Right cardiac atrium (tissue), 5 donors: ENCODE data around the gene MGST3. TPM values are rescaled to one million over a fixed set of nuclear protein-coding genes. Genes with fewer than 3 reads are reported as not detected.
A peak's percentile ranks its signal among the peaks of the same experiment; 100 is the strongest.
"Not testable (repeated sequence)": the region's sequence is repeated elsewhere in the genome, so short reads cannot be mapped to it uniquely, and the experiment has no call there.

ENCODE experiments used
- ATAC-seq, 2 donors: fragments of 200-7000 bp; cut with Tn5 transposase; one replicate each; pipeline versions ENCODE4 v1.8.0 to v1.9.1; 2020; ENCODE audit warnings: moderate library complexity in 2 of 2, mild to moderate bottlenecking in 1 of 2
- DNase-seq, 3 donors: peaks; one replicate each; pipeline ENCODE4 v3.0.0-alpha.2; 2020
- H3K27ac ChIP-seq: one replicate; pipeline ENCODE4 v1.5.1; 2013; ENCODE audit warnings: mild to moderate bottlenecking, low read length, control low read depth, moderate library complexity
- H3K27me3 ChIP-seq: one replicate; pipeline ENCODE4 v1.6.1; 2013; ENCODE audit not compliant: control insufficient read depth, insufficient read depth
- H3K4me1 ChIP-seq: one replicate; pipeline ENCODE4 v1.6.1; 2013; ENCODE audit warnings: low read length; ENCODE audit not compliant: control insufficient read depth, insufficient read depth
- H3K4me3 ChIP-seq: one replicate; pipeline ENCODE4 v1.5.1; 2013; ENCODE audit warnings: low read length, control low read depth
- H3K9me3 ChIP-seq: one replicate; pipeline ENCODE4 v1.6.1; 2013; ENCODE audit warnings: low read length; ENCODE audit not compliant: control insufficient read depth
- WGBS: extraction: QIAGEN DNeasy Blood & Tissue Kit; methylation state at CpG from one replicate; pipeline ENCODE4 v1.1.7; 2013; 5-methylcytosine and 5-hydroxymethylcytosine counted together
- intact Hi-C, 4 donors: fragments of 100-400 bp; cut with DNase I; formaldehyde crosslinking; loops; one replicate each; pipeline versions ENCODE4 v1.11.0 to v1.14.0; 2022 to 2023
- polyA plus RNA-seq: library from polyadenylated mRNA; stranded (reverse); fragments of 200-250 nt; gene quantifications from one replicate; pipeline ENCODE4 v1.2.3, GENCODE V29; 2013
- total RNA-seq, 4 donors: library from RNA; stranded (reverse); fragmentation: NEBNext Ultra II Directional; extraction: Animal tissue kit (Norgen Biotek cat#: 25700); gene quantifications; one replicate each; pipeline ENCODE4 v1.2.1, GENCODE V29; 2021
- donor health status: healthy with polysubstance abuse.
- donor health status: DM: no; HTN: yes; CAD: no.
- donor health status: DM: no; HTN: no; CAD: no.
- donor health status: DM: no; HTN: yes; CAD: no; lungs with severe emphysema.
- donor health status: DM: yes; HTN: yes; CAD: no.

Gene MGST3
- total and polyA plus RNA-seq, 5 donors, result 444 to 805 (median 483) TPM

DNA sequence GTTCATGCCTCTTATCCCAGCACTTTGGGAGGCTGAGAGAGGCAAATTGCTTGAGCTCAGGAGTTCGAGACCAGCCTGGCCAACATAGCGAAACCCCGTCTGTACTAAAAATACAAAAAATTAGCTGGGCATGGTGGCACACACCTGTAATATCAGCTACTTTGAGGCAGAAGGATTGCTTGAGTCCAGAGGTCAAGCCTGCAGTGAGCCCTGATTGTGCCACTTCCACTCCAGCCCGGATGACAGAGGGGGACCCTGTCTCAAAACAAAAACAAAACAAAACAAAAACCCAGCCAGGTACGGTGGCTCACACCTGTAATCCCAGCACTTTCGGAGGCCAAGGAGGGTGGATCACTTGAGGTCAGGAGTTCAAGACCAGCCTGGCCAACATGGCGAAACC is 7.2 kb downstream of the MGST3 start:
- not testable (repeated sequence) for H3K9me3 ChIP-seq, H3K27me3 ChIP-seq, H3K4me3 ChIP-seq, ATAC-seq, DNase-seq
- Histone ChIP-seq H3K4me1 (peaks cover 12% of the 10 kb centered on the region), H3K27ac (peak overlapping the region; percentile 62)
- intact Hi-C loops, result loop anchor here in 1 of 4 donors (5.0 kb wide), 1 partner anchor 129 kb away; the partner anchor contains the start of gene TMCO1
- 85% methylated on average over 7 of the region's 7 CpGs for WGBS

DNA sequence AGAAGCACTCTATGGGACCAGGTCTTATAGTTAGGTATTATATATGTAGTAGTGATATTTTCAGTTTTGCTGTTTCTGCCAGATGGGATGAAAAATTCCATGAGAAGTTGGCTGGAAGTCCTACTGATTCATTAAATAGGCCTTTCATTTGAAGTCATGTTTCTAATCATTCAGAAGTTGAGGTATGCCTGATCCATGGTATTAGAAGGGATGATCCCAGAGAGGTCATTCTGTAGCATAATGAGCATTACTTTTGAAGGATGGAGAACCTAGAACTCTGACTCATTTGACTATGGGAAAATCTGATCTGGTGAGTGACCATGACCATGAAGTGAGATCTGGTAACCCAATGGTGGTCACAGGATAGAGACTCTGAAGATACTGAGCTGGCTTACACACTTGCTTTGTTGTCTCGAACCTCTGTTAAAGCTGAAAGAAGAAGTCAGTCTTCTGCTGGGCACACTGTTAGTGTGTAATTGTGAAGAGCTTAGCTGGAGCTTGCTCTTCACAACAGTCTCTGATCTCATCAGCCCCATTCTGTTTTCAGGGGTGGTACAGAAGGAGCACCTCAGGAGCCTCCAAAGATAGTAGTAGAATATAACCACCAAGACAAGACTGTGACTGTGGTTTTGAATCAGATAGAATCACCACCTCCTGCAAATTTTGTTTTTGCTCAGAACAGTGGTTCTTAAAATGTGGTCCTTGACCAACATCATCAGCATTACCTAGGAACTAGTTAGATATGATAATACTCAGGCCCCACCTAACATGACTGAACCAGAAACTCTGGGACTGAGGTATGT is 9.0 kb downstream of the MGST3 start:
- 96% methylated on average over 1 of the region's 1 CpG for WGBS

DNA sequence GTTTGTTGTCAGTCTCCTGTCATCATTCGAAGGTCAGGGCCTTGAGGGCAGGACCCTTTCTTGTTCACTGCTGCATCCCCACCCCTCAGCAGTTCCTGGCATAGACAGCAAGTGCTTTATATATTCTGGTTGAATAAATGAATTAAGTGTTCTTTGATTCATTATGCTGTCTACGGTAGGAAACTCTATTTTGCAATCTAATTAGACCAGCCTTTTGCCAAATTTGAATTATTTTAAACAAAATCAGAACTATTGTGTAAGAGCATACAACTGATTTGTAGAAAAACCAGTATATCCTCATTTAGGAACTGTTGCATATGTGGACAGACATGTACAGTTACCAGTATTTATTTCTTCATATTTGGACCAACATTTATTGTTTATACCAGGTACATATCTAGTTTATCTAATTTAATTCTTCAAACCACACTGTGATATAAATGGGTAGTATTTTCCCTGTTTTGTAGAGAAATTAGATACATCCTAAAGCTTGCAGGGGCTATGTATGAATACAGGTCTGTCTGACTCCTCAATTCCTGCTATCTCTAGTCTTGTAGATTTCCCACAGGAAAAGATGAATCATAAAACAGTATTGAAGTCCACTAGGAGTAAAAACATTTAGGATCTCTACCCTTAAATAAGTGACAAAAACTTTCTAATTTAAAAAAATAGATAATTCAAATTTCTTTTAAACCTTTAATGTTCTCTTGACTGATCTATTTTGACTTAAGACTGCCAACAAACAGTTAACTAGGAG is 10.4 kb downstream of the MGST3 start:
- Histone ChIP-seq H3K27me3 (no peaks in the 10 kb centered on the region), H3K27ac (no peak overlapping the region), H3K4me1 (peaks cover 12% of the 10 kb centered on the region), H3K4me3 (no peak overlapping the region), H3K9me3 (no peaks in the 10 kb centered on the region)
- no peak for ATAC-seq
- WGBS, result 38% methylated on average over 2 of the region's 2 CpGs
- DNase-seq, result no peak
- intact Hi-C loops, result no loop called here

More for the DNA sequence above, 9.0 kb downstream of the MGST3 start:
- no peaks in the 10 kb centered on the region for H3K27me3 ChIP-seq
- peaks cover 10% of the 10 kb centered on the region for H3K4me1 ChIP-seq
- H3K9me3 ChIP-seq, result no peaks in the 10 kb centered on the region
- H3K4me3 ChIP-seq, result no peak overlapping the region
- intact Hi-C loops, result loop anchor here in 1 of 4 donors (5.0 kb wide), 1 partner anchor 127 kb away; the partner anchor contains the start of gene TMCO1
- ATAC-seq (no peak), DNase-seq (no peak)
- H3K27ac ChIP-seq, result no peak overlapping the region

DNA sequence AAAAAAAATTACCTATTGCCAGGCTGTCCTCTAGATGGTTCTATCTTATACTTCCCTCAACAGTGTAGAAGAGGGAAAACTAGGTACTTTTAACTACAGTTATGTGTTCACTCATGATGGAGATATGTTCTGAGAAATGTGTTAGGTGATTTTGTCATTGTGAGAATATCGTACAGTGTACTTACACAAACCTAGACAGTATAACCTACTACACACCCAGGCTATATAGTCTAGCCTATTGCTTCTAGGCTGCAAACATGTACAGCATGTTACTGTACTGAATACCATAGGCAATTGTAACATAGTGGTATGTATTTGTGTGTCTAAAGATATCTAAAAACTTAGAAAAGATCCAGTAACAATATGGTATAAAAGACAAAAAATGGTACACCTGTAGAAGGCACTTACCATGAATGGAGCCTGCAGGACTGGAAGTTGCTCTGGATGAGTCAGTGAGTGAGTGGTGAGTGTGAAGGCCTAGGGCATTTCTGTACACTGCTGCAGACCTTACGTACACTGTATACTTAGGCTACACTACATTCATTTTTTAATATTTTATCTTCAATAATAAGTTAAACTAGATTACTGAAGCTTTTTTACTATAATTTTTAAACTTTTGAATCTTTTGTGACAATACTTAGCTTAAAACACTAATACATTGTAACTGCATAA is 13.2 kb downstream of the MGST3 start:
- H3K27ac ChIP-seq, result no peak overlapping the region
- 76% methylated on average over 2 of the region's 2 CpGs for WGBS
- no peaks in the 10 kb centered on the region for H3K9me3 ChIP-seq
- H3K4me1 ChIP-seq, result peaks cover 8% of the 10 kb centered on the region
- no peaks in the 10 kb centered on the region for H3K27me3 ChIP-seq
- DNase-seq (no peak), ATAC-seq (no peak)
- intact Hi-C loops, result no loop called here
- no peak overlapping the region for H3K4me3 ChIP-seq

DNA sequence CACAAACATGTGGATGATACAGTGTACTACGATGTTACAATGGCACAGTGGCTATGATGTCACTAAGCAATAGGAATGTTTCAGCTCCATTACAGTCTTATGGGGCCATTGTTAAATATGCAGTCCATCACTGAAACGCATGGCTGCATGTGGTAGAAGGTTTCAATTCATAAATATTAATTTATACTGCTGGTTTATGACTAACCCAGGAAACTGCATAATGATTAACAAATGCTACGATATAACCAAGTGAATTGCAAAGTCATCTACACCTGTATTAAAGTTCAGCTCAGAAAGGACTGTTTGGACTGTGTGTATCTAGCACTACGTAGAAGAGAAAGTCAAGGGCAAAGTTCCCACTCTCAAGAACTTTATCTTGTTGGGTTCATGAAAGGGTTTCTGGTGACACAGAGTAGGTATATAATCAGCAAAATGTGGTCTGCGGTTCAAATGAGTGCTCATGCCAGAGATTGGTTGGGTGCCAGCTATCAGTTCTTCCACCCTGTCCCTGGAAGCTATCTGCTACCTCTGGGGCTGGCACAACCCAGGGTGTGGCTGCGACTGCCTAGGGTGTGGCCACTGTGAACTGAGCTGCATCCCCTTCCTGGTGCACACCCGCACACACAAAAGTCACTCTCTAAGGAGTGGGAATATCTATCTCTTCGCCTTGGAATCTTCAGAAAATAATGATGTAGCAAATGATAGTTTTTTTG is 14.8 kb downstream of the MGST3 start:
- no peaks in the 10 kb centered on the region for H3K27me3 ChIP-seq
- H3K4me1 ChIP-seq, result peaks cover 8% of the 10 kb centered on the region
- intact Hi-C loops, result no loop called here
- 69% methylated on average over 8 of the region's 8 CpGs for WGBS
- no peak overlapping the region for H3K4me3 ChIP-seq
- DNase-seq, result peak in 2 of 3 donors; percentile 28 to 50
- H3K27ac ChIP-seq, result no peak overlapping the region
- no peaks in the 10 kb centered on the region for H3K9me3 ChIP-seq
- ATAC-seq, result peak; percentile 76 to 80

DNA sequence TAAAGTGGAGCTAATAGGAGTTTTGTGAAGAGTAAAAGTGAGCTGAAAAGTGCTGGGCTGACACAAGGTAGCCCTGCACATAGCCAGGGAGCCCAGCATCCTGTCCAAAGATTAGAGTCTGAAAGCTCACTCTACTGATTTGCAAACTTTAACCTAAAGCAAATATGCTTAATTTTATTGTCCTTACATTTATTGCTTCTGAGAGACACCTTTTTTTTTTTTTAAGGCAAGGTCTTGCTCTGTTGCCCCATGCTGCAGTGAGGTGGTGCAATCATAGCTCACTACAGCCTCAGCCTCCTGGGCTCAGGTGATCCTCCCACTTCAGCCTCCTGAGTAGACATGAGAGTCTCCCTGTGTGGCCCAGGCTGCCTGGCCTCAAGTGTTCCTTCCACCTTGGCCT is 16.5 kb downstream of the MGST3 start:
- H3K4me3 ChIP-seq, result no peak overlapping the region
- DNase-seq, result no peak
- ATAC-seq, result no peak
- H3K27ac ChIP-seq, result no peak overlapping the region
- intact Hi-C loops, result no loop called here
- peaks cover 4% of the 10 kb centered on the region for H3K4me1 ChIP-seq
- H3K9me3 ChIP-seq, result no peaks in the 10 kb centered on the region
- no peaks in the 10 kb centered on the region for H3K27me3 ChIP-seq

DNA sequence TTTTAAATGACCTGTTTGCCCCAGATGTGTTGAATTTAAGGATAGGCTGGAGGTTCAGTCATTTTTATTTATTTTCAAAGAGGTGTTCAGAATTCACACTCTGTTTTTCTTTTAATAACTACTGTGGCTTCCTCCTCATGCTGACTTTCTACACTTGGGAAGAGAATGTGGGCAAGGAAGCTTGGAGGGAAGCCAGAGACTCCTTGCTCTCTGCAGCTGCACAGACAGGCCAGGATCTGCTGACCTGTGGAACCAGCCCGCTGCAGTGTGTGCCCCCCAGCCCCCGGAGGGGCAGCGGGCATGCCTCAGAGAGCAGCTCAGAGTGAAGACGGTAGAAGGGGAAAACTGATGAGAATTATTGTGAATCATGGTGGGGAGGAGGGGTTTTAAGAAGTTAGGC is 16.9 kb downstream of the MGST3 start:
- Histone ChIP-seq H3K4me3 (no peak overlapping the region), H3K27me3 (no peaks in the 10 kb centered on the region), H3K9me3 (no peaks in the 10 kb centered on the region), H3K4me1 (peaks cover 4% of the 10 kb centered on the region), H3K27ac (no peak overlapping the region)
- 71% methylated on average over 4 of the region's 4 CpGs for WGBS
- ATAC-seq (peak; percentile 31 to 49), DNase-seq (no peak)
- intact Hi-C loops, result no loop called here

DNA sequence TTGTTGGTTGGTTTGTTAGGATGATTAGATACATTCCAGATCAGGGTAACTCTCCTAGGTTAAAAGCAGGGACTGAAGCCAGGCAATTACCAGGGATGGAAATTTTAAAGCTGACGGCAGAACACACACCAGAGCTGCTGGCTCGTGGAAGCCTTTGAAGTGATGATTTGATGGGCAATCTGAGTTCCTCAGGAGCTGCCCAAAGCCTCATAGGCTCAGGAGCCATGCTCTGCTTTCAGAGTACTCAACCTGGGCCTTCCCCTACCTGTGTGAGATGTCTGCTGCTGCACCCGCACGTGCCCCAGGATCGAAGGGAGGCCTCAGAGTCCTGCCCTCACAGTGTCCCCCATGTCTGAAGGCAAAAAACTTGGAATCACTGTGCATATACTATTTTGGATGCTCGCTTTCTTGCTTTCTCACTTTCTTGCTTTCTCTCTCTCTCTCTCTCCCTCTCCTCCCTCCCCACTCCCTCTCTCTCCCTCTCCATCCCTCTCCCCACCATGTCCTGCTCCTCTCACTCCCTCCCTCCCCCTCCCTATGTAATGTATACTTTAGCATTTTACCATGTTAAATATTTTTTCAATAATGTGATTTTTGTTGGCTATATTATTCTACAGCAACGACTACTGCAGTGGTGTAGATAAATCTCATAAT is 18.0 kb downstream of the MGST3 start:
- Histone ChIP-seq H3K4me1 (peaks cover 4% of the 10 kb centered on the region), H3K9me3 (no peaks in the 10 kb centered on the region), H3K27me3 (no peaks in the 10 kb centered on the region), H3K4me3 (no peak overlapping the region), H3K27ac (no peak overlapping the region)
- DNase-seq (no peak), ATAC-seq (no peak)
- intact Hi-C loops, result no loop called here
- 79% methylated on average over 7 of the region's 7 CpGs for WGBS

DNA sequence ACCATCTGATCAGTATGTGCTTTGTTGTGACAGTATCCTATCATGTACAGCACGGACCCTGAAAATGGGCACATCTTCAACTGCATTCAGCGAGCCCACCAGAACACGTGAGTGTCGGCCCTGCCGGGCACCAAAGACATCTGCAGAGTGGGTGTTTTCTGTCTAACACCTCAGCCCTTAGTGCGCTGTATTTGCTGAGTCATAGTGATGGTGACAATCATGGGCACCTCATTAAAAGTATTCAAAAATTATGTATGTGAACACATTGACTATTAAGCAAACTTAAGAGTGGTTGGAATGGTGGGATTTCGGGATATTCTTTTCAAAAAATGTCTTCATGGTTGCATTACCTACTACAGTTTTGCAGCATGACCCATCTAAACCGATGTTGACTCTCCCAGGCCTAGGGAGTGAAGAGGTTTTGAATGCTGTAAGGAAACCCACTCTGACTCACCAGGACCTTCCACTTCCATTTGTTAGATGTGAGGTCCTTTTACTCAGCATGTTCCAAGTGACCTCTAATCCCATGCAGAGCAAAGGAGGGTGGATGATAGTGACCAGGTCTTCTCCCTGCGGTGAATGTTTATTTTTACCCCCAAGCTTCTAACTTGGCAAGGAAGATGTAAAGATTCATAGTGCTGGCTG is 20.1 kb downstream of the MGST3 start:
- Histone ChIP-seq H3K9me3 (no peaks in the 10 kb centered on the region), H3K27me3 (no peaks in the 10 kb centered on the region), H3K4me1 (peaks cover 2% of the 10 kb centered on the region), H3K27ac (no peak overlapping the region), H3K4me3 (no peak overlapping the region)
- 89% methylated on average over 9 of the region's 9 CpGs for WGBS
- intact Hi-C loops, result no loop called here
- no peak for ATAC-seq
- no peak for DNase-seq
